DMS153 (cell line): Measurements from ENCODE around the gene ZNRF1.

Experiments used
- DNase-seq: peaks from one replicate; lab custom pipeline; 2025; lab: John Stamatoyannopoulos, UW

The ZNRF1 gene

GRCh38 chr16:75062135-75062975, 63.5 kb downstream of the ZNRF1 start:
- DNase-seq: no peak

DNA sequence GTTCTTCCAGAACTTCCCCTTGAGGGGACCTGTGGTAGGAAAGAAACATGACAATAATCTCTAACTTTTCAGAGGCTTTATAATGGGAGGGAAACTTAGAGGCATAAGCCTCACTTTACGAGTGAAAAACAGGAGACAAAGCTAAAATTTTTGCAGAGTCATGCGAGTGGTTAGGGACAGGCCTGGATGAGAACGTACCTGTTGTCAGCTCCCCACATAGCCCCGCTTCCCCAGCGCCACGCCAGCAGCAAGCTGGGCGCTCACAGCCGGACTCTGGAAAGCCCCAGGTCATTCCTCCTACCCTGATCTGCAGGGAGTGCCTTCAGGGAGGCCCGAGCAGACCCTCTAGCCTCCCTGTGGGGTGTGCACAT, 64.1 kb downstream of the ZNRF1 start:
- no peak for DNase-seq

DNA sequence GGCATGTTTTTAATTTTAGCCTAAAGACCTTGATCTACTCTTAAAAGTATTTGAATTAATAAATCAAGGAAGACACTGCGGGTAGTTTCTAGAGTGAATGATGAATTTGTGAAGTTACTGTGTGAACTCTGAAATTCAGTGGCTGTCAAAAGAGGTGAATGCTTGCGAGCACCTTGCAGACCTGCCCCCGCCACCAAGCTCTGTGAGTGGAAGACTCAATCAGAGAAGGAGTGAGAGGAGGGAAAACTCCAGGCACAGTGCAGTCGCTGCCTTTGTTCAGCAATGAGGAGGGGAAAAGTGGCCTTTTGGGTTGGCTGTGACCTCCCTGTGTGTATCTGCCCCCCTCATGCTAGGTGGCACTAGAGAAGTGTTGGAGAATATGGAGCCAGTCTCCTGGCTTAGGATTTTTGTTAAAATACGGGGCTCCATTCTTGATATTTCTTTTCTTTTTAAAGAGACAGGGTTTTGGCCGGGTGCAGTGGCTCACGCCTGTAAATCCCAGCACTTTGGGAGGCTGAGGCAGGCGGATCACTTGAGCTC, 64.8 kb downstream of the ZNRF1 start:
- DNase-seq: no peak

DNA sequence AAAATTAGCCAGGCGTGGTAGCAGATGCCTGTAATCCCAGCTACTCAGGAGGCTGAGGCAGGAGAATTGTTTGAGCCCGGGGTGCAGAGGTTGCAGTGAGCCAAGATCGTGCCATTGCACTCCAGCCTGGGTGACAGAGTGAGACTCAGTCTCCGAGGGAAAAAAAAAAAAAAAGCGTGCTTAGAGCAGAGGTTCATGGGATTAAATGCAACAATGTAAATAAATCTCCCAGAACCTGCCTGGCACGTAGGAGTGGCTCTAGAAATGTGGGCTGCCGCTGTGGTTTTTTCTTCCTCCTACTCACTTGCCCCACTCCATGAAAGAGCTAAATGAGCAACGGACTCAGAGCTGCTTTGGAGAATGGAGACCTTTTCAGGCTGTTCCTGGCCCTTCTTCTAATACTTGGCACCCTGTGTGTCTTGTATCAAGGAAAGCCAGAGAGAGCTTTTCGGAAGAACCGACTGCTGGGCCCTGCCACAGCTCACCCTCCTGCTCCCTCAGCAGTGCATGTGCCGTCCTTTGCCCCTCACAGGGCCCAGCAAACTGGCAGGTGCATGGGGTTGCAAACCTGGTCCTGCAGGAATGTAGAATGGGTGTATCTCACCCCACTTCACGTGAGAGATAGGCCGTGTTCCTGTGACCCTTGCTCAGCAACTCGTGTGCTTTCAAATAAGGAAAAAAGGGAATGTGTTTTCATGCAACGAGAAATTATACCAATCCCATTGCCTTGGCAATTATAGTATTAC, 65.8 kb downstream of the ZNRF1 start:
- DNase-seq: peak; percentile 79

DNA sequence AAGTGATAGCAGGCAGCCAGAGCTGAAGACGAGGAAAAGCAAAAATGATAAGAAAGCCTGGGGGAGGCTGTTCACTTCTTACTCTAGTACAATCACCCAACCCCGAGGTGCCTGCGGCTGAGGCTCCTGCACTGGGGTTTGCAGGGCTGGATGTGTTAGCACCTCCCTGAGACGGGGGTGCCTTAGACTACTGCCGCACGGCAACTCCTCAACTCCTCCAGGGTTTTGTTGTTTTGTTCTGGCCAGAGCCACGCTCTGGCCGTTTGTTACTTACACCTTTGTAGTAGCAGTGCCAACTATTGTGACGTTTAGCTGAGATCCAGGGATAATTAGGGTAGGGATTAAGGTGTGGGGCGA, 66.3 kb downstream of the ZNRF1 start:
- no peak for DNase-seq

- DNase-seq: no peak
Measured at GRCh38 chr16:75065521-75066149, 66.8 kb downstream of the ZNRF1 start.

DNA sequence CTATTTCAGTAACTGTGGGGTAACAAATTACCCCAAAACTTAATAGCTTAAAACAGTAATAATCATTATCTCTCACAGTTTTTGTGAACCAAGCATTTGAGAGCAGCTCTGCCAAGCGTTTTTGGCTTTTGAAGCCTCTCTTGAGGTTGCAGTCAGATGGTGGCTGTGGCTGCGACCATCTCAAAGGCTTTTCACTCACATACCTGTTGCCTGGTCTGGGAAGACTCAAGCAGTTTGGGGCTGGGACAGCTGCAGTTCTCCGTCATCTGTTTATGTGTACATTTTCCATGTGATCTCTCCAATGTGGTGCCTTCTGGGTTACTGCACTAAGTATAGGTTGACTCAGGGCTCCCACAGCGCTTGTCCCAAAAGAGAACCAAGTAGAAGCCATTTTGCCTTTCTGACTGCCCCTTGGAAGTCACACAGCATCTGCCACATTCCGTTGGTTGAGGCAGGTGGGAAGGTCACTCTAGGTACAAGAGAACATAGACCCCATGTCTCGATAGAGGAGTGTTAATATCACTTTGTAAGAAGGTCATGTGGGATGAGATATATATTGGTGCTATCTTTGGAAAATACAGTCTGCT, 68.1 kb downstream of the ZNRF1 start:
- no peak for DNase-seq

GRCh38 chr16:75068085-75069031, 69.5 kb downstream of the ZNRF1 start:
- no peak for DNase-seq

GRCh38 chr16:75070012-75070841, 71.4 kb downstream of the ZNRF1 start:
- DNase-seq: no peak

DNA sequence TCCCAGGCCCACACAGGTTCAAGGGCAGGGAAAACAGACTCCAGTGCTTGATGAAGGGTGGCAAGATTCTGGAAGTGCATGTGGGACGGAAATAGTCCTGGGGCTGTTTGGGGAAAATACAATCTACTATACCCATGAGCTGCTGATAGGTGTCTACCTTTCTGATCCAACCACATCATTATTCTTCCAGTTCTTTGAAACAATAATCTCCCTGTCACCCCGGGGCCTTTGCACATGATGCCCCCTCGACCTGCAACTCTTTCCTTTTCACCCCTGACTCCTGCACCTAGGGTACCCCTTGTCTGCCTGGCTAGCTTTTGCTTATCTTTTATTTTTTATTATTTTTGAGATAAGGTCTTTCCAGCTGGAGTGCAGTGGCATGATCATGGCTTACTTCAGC, 72.8 kb downstream of the ZNRF1 start:
- no peak for DNase-seq

- DNase-seq: no peak
Measured at GRCh38 chr16:75072239-75072947, 73.6 kb downstream of the ZNRF1 start.

- DNase-seq: no peak
Measured at GRCh38 chr16:75073545-75074303, 74.9 kb downstream of the ZNRF1 start.

DNA sequence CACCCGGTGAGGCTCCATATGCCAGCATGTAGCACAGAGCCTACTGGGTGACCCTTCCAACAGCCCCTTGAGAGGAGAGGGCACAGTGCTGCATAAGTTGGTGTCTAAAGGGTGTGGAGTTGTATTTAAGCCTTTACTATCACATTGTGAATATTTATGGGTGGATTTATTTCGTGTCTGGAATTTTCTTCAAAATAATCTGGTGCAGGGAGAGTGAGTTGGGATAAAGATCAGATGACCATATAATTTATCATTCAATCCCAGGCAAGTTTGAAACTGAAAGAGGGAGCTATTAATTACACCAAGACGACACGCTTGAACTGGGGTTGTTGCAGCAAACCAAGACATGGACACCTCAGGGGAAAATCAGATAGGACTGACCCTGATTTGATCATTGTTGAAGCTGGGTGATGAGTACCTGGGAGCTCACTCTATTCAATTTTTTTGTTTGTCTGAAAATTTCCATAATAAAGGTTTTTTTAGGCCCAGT, 75.5 kb downstream of the ZNRF1 start:
- no peak for DNase-seq

GRCh38 chr16:75074920-75075687, 76.3 kb downstream of the ZNRF1 start:
- DNase-seq: no peak

DNA sequence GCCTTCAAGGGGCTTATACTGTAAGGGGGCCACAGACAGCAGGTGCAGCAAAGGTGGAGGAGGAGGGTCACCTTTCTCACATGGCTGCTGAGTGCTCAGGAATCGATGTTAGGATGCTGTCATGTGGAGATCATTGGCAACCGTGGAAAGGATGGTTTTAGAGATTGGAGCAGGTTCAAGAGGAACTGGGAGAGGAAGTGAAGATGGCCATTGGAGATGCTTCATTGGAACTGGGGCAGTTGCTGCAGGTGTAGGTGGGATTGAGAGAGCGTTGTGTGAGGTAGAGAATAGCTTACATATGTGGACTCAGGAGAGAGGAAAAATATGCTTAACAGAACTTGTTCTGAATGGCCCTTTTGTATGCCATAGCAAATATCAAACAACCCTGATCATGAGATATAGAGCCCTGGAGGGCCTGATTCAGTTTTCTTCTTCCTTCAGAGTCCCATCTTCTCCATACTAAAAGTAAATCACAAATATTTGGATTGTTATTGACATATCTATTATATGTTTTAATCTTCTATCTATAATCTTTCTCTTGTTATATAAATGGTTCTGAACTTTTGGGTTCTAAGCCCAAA, 77.0 kb downstream of the ZNRF1 start:
- DNase-seq: no peak

DNA sequence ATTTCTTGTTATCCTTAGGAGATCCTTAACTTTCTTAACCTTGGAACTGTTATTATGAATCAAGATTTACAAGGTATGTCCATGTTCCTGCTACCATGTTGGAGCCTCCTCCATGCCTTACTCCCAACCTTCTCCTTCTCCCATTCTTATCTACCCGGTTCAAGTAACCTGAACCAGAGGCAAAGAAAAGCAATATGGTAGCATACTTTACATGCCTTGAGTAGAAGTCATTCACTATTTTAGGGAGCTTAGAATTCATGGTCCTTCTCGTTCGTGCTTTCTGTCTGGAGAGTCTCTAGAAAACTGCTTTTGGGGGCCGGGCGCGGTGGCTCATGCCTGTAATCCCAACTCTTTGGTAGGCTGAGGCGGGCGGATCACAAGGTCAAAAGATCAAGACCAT, 80.1 kb downstream of the ZNRF1 start:
- DNase-seq: no peak

DNA sequence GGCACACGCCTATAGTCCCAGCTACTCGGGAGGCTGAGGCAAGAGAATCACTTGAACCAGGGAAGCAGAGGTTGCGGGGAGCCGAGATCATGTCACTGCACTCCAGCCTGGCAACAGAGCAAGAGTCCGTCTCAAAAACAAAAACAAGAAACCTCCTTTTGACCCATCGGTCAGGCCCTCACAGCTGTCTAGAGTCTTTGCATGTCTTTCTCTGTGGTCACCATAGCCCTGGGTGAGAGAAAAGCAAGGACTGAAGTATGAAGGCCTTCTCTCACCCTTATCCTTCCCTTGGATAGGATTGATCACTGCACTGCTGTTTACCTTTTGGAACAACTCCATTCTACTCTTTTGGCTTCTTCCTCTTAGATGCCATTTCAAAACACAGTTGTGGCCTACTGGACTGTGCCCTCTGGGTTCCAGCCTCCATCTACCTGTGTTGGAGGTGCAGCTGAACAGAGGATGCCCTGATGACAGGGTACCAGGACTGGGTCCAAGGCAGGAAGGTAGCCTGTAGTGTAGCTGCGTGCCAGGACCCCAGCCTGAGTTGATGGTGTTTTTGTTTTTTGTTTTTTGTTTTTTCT, 80.6 kb downstream of the ZNRF1 start:
- no peak for DNase-seq
